GM23248 (cell line): ENCODE results near the gene GABPB2.

Source experiments
- EZH2 ChIP-seq: fragments of 200-600 bp; sonication (generic); IDR thresholded peaks from 2 replicates; pipeline ENCODE4 v1.6.1; 2018; ENCODE audit warnings: antibody characterized with exemption, mild to moderate bottlenecking; ENCODE audit not compliant: insufficient read depth, poor library complexity, severe bottlenecking
- EZH2phosphoT487 ChIP-seq: fragments of 200-600 bp; sonication (generic); IDR thresholded peaks from 2 replicates; pipeline ENCODE4 v1.6.1; 2018; ENCODE audit warnings: antibody characterized with exemption, moderate library complexity, mild to moderate bottlenecking, low read depth; ENCODE audit not compliant: insufficient read depth

- TF ChIP-seq EZH2phosphoT487 (no peak), EZH2 (no peak)
Measured at GRCh38 chr1:151106894-151107293, 36.3 kb downstream of the GABPB2 start.
